SK-N-SH treated with all-trans-retinoic acid at 6 μM for 48 hours (cell line): ENCODE data around the gene ANKRD34C.

Experiments
- ATAC-seq: fragments of 200-7000 bp; cut with Tn5 transposase; 3 replicates; pipeline ENCODE4 v1.9.1; 2020; ENCODE audit warnings: mild to moderate bottlenecking, moderate library complexity
- ARNTL ChIP-seq: fragments of 450-650 bp; formaldehyde crosslinking; IDR thresholded peaks from 2 replicates; pipeline ENCODE4 v1.5.0; 2020; ENCODE audit warnings: low read depth, mild to moderate bottlenecking, moderate library complexity, borderline replicate concordance
- BACH2 ChIP-seq: fragments of 250-450 bp; sonication (Bioruptor Pico); IDR thresholded peaks from 2 replicates; pipeline ENCODE4 v1.9.0; 2021; ENCODE audit warnings: mild to moderate bottlenecking, borderline replicate concordance
- CREB5 ChIP-seq: fragments of 250-450 bp; sonication (Bioruptor Pico); IDR thresholded peaks from 2 replicates; pipeline ENCODE4 v1.5.1; 2020; ENCODE audit warnings: low read depth, mild to moderate bottlenecking, moderate library complexity
- CSDC2 ChIP-seq: fragments of 250-450 bp; sonication (Bioruptor Pico); IDR thresholded peaks from 2 replicates; pipeline ENCODE4 v1.5.0; 2020; ENCODE audit warnings: mild to moderate bottlenecking, moderate library complexity
- CSRNP3 ChIP-seq: fragments of 250-450 bp; sonication (Bioruptor Pico); IDR thresholded peaks from 2 replicates; pipeline ENCODE4 v1.5.1; 2021; ENCODE audit warnings: mild to moderate bottlenecking, moderate library complexity
- GLIS3 ChIP-seq: fragments of 250-450 bp; sonication (Bioruptor Pico); IDR thresholded peaks from 2 replicates; pipeline ENCODE4 v1.5.0; 2020; ENCODE audit warnings: mild to moderate bottlenecking, moderate library complexity
- ISL1 ChIP-seq: fragments of 250-450 bp; sonication (Bioruptor Pico); IDR thresholded peaks from 2 replicates; pipeline ENCODE4 v2.1.2; 2022; ENCODE audit warnings: mild to moderate bottlenecking, moderate library complexity
- OSR1 ChIP-seq: fragments of 250-450 bp; sonication (Bioruptor Pico); IDR thresholded peaks from 2 replicates; pipeline ENCODE4 v1.8.0; 2022; ENCODE audit warnings: moderate library complexity, mild to moderate bottlenecking, inconsistent platforms
- PATZ1 ChIP-seq: fragments of 250-450 bp; sonication (Bioruptor Pico); IDR thresholded peaks from 2 replicates; pipeline ENCODE4 v1.8.0; 2020; ENCODE audit warnings: mild to moderate bottlenecking, moderate library complexity, borderline replicate concordance
- POU6F1 ChIP-seq: fragments of 250-450 bp; sonication (Bioruptor Pico); IDR thresholded peaks from 2 replicates; pipeline ENCODE4 v1.8.0; 2021; ENCODE audit warnings: low read depth, mild to moderate bottlenecking, moderate library complexity, borderline replicate concordance
- PPARA ChIP-seq: fragments of 250-450 bp; sonication (Bioruptor Pico); IDR thresholded peaks from 2 replicates; pipeline ENCODE4 v1.5.0; 2020; ENCODE audit warnings: mild to moderate bottlenecking, borderline replicate concordance
- RARB ChIP-seq: fragments of 250-450 bp; sonication (Bioruptor Pico); IDR thresholded peaks from 2 replicates; pipeline ENCODE4 v1.8.0; 2021; ENCODE audit warnings: mild to moderate bottlenecking, moderate library complexity
- TCF4 ChIP-seq: fragments of 250-450 bp; sonication (Bioruptor Pico); IDR thresholded peaks from 2 replicates; pipeline ENCODE4 v1.8.0; 2021; ENCODE audit warnings: mild to moderate bottlenecking, moderate library complexity, borderline replicate concordance
- TOX ChIP-seq: fragments of 250-450 bp; sonication (Bioruptor Pico); IDR thresholded peaks from 2 replicates; pipeline ENCODE4 v1.8.0; 2021; ENCODE audit warnings: mild to moderate bottlenecking, moderate library complexity, borderline replicate concordance
- TSHZ2 ChIP-seq: fragments of 250-450 bp; sonication (Bioruptor Pico); IDR thresholded peaks from 2 replicates; pipeline ENCODE4 v1.5.0; 2020; ENCODE audit warnings: mild to moderate bottlenecking, moderate library complexity
- ZFP3 ChIP-seq: fragments of 250-450 bp; sonication (Bioruptor Pico); IDR thresholded peaks from 2 replicates; pipeline ENCODE4 v1.5.0; 2020; ENCODE audit warnings: mild to moderate bottlenecking, moderate library complexity
- ZNF565 ChIP-seq: fragments of 450-650 bp; formaldehyde crosslinking; conservative IDR thresholded peaks from 2 replicates; pipeline ENCODE4 v1.5.0; 2020; ENCODE audit warnings: low read depth, mild to moderate bottlenecking, moderate library complexity
- ZNF70 ChIP-seq: fragments of 450-650 bp; formaldehyde crosslinking; IDR thresholded peaks from 2 replicates; pipeline ENCODE4 v1.5.0; 2020; ENCODE audit warnings: mild to moderate bottlenecking, moderate library complexity

Gene ANKRD34C

GRCh38 chr15:79296583-79296982 is 14.1 kb downstream of the ANKRD34C start (continued):
- TF ChIP-seq TSHZ2 (CRISPR knock-in tag): no peak

GRCh38 chr15:79299126-79299840 is 16.8 kb downstream of the ANKRD34C start:
- no peak for ATAC-seq

More at GRCh38 chr15:79299126-79299840, 16.8 kb downstream of the ANKRD34C start:
- TF ChIP-seq RARB (CRISPR knock-in tag) (no peak), CSRNP3 (CRISPR knock-in tag) (no peak), ZNF565 (CRISPR knock-in tag) (no peak), ARNTL (CRISPR knock-in tag) (no peak), OSR1 (CRISPR knock-in tag) (no peak), CREB5 (CRISPR knock-in tag) (no peak), ZNF70 (CRISPR knock-in tag) (no peak), PATZ1 (CRISPR knock-in tag) (no peak), CSDC2 (CRISPR knock-in tag) (no peak), GLIS3 (no peak), PPARA (no peak), TSHZ2 (CRISPR knock-in tag) (no peak), ZFP3 (CRISPR knock-in tag) (no peak), TCF4 (CRISPR knock-in tag) (no peak), TOX (CRISPR knock-in tag) (no peak), ISL1 (CRISPR knock-in tag) (no peak), POU6F1 (CRISPR knock-in tag) (no peak), BACH2 (CRISPR knock-in tag) (no peak)
